BE2C (cell line): Measurements from ENCODE around the gene LRP5.
A peak's percentile ranks its signal among the peaks of the same experiment; 100 is the strongest.

Experiments
- DNase-seq: peaks from one replicate; pipeline ENCODE4 v3.0.0-alpha.2; 2020
- H3K27me3 ChIP-seq: fragments of 250-450 bp; sonication (Bioruptor Pico); 2 replicates; pipeline ENCODE4 v1.5.1; 2020; ENCODE audit warnings: mild to moderate bottlenecking
- H3K36me3 ChIP-seq: fragments of 250-450 bp; sonication (Bioruptor Pico); 2 replicates; pipeline ENCODE4 v1.5.1; 2020; ENCODE audit warnings: mild to moderate bottlenecking
- H3K4me1 ChIP-seq: fragments of 250-450 bp; sonication (Bioruptor Pico); 2 replicates; pipeline ENCODE4 v1.5.1; 2020
- H3K4me3 ChIP-seq: 2 replicates; pipeline ENCODE4 v1.5.1; 2011; ENCODE audit warnings: low read depth, low read length
- H3K9me3 ChIP-seq: fragments of 250-450 bp; sonication (Bioruptor Pico); 2 replicates; pipeline ENCODE4 v1.5.1; 2020
- TF ChIP-seq, protein P1 (sequence below): IDR thresholded peaks from 2 replicates; pipeline ENCODE4 v1.5.1; 2012; ENCODE audit warnings: mild to moderate bottlenecking, low read depth, low read length

The LRP5 gene

DNA sequence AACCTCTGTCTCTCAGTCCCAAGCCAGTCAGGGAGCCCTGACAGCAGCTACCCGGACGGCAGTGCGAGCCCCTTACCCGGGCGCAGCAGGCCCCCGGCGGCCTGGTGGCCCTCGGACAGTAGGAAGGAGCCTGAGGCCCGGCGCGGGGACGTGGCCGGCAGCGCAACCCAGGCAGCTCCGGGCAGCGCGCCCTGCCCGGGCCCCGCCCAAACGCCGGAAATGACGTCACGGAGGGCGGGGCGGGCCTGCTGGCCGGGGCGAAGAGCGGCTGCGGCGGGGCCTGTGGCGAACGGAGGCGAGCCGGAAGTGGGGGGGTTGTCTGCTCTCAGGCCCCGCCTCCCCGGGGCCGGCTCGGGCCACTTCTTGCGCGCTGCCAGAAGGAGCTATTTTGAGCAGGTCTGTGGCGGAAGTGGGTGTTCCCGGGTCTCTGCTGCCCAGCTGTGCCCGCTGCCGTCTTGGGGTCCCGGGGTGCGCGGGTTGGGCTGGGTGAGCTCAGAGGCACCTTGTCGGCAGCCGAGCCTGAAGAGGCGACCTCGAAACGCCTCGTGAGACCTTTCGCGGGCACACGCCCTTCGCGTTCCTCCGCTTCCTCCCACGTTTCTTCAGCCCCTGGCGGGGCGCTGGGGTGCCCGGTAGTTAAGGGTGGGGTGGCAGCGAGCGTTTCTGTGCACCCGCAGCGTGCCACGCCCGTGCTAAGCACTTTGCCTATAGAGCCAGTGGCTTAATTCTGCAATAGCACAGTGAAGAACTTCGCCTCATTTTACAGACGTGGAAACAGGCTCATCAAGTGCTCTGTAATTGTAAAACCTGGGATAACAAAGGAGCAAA lies 40.4 kb upstream of the LRP5 start, which contains the start of gene C11orf24:
TSS of gene C11orf24 (minus strand) at position 193 of the 828 bp plus-strand sequence. CDS start 8,206 bp downstream, outside the sequence.
- Histone ChIP-seq H3K4me1 (no peaks in the 10 kb centered on the region), H3K36me3 (peaks cover 6% of the 10 kb centered on the region), H3K4me3 (peak within 1 kb of the TSS; percentile 92), H3K9me3 (no peaks in the 10 kb centered on the region), H3K27me3 (no peaks in the 10 kb centered on the region)
- TF ChIP-seq, protein P1, sequence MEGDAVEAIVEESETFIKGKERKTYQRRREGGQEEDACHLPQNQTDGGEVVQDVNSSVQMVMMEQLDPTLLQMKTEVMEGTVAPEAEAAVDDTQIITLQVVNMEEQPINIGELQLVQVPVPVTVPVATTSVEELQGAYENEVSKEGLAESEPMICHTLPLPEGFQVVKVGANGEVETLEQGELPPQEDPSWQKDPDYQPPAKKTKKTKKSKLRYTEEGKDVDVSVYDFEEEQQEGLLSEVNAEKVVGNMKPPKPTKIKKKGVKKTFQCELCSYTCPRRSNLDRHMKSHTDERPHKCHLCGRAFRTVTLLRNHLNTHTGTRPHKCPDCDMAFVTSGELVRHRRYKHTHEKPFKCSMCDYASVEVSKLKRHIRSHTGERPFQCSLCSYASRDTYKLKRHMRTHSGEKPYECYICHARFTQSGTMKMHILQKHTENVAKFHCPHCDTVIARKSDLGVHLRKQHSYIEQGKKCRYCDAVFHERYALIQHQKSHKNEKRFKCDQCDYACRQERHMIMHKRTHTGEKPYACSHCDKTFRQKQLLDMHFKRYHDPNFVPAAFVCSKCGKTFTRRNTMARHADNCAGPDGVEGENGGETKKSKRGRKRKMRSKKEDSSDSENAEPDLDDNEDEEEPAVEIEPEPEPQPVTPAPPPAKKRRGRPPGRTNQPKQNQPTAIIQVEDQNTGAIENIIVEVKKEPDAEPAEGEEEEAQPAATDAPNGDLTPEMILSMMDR = no peak
- peak; percentile 97 for DNase-seq

DNA sequence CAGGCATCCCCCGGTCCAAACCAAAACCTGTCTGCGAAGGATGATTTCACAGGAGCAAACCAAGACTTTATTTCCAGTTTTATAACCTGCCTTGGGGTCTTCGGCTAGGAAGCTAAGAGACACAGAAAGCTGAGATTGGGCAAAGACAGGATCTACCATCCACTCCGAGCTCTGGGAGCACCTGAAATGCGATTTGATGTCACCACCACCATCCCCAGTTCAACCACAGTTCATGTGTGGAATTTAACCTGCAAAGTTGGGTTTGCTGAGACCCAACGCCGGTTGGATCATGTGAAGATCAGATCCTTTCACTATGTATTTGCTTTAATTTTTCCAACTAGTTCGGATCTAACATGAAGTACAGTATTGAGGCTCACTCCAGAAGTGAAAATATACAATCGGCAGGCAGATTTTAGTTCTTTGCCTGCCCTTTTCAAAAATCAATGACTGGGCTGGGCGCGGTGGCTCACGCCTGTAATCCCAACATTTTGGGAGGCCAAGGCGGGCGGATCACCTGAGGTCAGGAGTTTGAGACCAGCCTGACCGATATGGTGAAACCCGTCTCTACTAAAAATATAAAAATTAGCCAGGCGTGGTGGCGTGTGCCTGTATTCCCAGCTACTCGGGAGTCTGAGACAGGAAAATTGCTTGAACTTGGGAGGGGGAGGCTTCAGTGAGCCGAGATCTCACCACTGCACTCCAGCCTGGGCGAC lies 39.2 kb upstream of the LRP5 start:
- no peaks in the 10 kb centered on the region for H3K4me1 ChIP-seq
- no peaks in the 10 kb centered on the region for H3K27me3 ChIP-seq
- DNase-seq = no peak
- TF ChIP-seq, protein P1 = no peak
- H3K4me3 ChIP-seq = no peak overlapping the region
- no peaks in the 10 kb centered on the region for H3K9me3 ChIP-seq
- no peaks in the 10 kb centered on the region for H3K36me3 ChIP-seq

DNA sequence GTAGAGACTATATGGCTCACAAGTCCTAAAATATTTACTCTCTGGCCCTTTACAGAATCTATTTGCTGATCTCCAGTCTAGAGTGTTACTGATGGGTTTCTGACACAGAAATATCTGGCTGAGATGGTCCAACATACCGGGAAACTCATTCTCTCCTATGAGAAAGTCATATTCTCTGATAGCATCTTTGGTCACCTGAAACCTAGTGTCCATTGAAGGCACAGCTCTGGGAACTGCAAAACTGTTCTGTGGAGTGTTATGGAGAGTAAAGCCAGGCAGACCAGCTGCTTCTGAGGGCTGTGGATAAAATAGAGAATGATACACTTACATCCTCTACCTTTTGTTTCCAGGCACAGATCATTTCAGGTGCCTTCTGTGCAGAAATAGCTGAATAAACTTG lies 38.1 kb upstream of the LRP5 start:
- TF ChIP-seq, protein P1 = no peak
- no peak for DNase-seq
- H3K4me3 ChIP-seq = no peak overlapping the region
- H3K27me3 ChIP-seq = no peaks in the 10 kb centered on the region
- H3K4me1 ChIP-seq = no peaks in the 10 kb centered on the region
- no peaks in the 10 kb centered on the region for H3K9me3 ChIP-seq
- no peaks in the 10 kb centered on the region for H3K36me3 ChIP-seq

DNA sequence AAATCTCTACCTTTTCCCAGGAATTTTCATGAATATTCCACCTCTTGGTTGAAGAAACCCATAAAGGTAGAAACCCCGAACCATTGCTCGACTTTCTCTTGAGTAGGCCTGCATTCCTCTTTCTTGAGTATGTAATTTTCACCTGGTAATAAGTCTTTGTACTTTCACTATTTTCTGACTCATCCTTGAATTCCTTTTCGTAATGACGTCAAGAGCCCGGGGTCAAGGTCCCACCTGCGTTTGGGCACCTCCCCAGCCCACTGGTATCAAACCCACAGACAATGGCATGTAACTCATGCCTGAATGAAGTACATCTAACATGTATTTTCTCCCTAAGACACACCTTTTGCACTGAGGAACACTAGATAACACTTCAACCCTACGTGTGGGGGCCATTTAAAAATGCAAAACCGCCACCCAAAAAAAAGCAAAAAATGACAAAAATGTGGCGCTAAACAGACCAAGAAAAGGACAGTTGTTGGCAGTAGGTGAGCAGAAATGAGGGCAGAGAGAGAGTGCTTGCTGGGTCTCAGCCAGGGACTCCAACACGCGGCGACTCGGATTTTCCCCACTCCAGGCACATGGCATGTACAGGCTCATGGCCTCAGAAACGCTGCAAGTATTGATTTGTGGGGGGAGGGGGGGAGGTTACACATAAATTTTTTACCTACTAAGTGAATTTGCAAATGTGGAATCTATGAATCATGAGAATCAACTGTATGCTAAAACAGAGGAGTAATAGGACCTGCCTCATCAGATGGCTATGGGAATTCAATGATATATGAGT lies 36.5 kb upstream of the LRP5 start:
- DNase-seq = no peak
- Histone ChIP-seq H3K4me1 (no peaks in the 10 kb centered on the region), H3K27me3 (no peaks in the 10 kb centered on the region), H3K4me3 (no peak overlapping the region), H3K9me3 (no peaks in the 10 kb centered on the region), H3K36me3 (no peaks in the 10 kb centered on the region)
- TF ChIP-seq, protein P1 = no peak

DNA sequence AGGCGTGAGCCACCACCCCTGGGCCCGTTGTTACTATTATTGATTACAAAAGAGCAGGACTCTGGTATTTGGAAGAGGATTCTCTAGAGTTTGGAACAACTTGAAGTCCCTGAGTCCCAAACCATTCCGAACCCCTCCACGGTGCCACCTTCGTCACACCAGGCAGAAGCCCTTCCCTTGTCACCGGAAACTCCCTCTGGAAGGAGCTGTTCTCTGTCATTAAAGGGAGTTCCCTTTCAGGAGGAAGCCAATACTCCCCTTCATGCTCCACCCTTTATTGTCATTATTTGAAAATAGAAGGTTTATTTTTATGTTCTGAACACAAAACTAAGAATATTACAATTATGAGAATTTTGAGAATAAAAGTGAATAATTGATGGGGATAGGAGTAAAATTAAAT lies 35.5 kb upstream of the LRP5 start:
- DNase-seq = no peak
- Histone ChIP-seq H3K36me3 (no peaks in the 10 kb centered on the region), H3K27me3 (no peaks in the 10 kb centered on the region), H3K4me1 (no peaks in the 10 kb centered on the region), H3K9me3 (no peaks in the 10 kb centered on the region), H3K4me3 (no peak overlapping the region)
- TF ChIP-seq, protein P1 = no peak
